Raji (cell line): ENCODE results near the gene RNF181.
A peak's percentile ranks its signal among the peaks of the same experiment; 100 is the strongest.

ENCODE experiments used
- POLR2A ChIP-seq: IDR thresholded peaks from 2 replicates; pipeline ENCODE4 v1.6.1; 2011; ENCODE audit warnings: low read depth, low read length, control low read depth; ENCODE audit not compliant: insufficient read depth

The RNF181 gene, protein sequence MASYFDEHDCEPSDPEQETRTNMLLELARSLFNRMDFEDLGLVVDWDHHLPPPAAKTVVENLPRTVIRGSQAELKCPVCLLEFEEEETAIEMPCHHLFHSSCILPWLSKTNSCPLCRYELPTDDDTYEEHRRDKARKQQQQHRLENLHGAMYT

DNA sequence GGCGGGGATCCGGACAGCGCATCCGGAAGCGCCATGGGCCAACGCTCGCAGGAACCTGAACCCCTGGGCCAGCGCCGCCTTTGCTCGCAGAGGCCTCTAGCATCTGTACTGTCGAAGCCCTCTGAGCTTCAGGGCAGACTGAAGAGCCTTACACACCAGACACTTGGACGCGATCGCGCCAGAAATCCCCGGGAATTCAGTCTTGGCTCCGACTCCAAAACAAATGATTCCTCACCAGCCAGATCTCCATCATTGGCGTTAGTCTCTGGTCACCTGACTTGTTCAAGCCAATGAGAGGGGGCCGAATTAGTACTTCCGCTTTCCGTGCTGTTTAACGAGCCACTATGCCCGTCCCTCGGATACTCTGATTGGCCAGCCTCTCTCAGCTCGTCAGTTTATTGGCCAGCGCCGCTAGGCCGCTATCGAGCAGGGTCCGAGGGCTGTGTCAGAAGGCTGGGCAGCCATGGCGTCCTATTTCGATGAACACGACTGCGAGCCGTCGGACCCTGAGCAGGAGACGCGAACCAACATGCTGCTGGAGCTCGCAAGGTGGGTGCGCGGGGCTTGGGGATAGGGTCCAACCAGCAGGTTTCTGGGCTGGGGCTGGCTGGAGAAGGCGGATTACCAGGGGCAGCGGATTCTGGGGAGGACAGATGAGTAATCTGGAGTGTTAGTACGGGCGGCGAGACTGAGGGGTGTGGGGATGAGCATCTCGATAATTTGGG lies at the start of gene RNF181:
Gene RNF181 (plus strand): TSS at position 445 of the 725 bp plus-strand sequence. CDS start 19 bp downstream, at position 464.
- peak; percentile 93 for TF ChIP-seq POLR2A

DNA sequence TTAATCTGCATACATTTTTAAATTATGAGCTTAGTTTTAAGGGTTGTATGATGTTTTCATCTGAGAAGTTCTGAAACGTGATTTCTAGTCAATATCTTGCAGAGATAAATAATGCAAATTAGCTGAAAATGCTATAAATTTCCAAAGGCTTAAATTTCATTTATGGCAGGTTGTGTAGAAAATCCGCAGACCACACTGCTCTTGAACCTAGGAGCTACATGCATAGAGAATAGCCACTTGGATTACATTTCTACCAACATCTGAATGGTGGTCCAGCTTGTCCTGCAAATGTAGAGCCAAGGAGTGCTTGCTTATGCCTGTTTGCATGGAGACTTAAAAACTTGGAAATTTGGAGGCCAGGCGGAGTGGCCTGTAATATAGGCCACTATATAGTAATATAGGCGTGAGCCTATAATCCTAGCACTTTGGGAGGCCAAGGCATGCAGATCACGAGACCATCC lies 49.7 kb upstream of the RNF181 start:
- TF ChIP-seq POLR2A, result peak; percentile 24; the same call in 1 of the 2 replicates

DNA sequence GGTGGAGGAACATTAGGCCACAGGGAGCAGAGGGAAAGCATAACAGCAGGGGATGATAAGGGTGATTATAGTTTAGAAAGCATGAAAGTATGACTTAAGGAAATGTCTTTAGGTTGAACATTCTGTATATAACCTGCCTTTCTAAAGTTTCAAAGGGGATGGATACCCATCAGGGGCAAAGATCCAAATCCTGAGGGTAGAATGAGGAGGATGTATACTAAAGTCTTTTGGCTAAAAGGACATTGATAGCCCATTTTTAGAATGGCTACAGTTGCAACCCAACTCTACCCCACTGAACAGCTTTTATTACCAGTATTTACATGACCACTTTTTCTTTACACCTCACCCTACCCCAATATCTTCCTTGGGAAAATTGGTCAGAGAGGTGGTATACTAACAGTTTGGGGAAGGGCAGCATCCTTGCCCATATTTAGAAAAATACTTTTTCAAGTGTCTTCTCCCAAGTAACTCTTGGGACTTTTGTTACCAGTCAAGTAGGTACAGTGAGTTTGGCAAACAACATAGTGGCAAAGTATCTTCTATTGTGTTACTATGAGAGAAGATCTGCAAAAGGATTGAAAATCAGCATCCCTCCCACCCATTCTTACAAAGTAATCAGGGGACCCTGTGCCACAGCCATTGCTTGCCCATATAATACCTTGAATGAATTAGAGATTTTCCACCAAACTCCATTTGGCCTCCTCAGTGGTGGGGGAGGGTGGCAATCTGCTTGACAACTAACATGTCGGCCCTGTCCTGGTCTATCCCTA lies 48.3 kb upstream of the RNF181 start:
- no peak; the same call in 1 of the 2 replicates for TF ChIP-seq POLR2A

DNA sequence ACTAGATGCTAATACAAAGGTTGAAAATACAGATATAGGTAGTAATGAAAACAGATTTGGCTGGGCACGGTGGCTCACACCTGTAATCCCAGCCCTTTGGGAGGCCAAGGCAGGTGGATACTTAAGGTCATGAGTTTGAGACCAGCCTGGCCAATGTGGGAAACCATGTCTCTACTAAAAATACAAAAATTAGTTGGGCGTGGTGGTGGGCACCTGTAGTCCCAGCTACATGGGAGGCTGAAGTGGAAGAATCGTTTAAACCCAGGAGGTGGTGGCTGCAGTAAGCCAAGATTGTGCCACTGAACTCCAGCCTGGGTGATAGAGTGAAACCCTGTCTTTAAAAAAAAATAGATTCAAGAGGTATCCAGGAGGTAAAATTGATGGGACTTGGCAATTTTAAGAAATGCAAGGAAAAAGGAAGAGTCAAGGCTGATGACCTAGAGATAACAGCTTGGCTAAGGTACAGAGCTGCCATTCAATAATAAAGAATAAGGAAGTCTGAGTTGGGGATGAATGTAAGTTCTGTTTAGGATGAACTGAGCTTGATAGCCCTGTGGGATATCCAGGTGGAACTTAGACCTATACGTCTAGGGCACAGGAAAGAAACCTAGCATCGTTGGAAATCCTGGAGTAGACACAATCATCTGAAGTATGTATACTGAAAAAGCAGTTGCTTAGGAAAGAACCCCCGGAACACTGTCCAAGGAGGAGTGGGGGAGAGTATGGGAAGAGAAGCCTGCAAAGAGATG lies 47.5 kb upstream of the RNF181 start:
- TF ChIP-seq POLR2A, result no peak

DNA sequence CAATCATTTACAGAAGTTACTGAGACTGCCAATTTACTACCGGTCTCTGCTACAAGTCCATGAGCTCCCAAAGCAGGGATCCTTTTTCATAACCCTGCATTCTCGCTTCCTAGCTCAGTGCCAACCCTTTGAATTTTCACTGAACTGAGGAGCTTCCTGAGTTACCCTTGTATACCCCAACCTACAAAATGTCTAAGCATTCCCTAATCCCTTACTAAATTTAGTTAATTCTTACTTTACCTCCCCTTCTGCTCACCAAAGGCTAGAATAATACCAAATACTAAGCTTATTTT lies 47.0 kb upstream of the RNF181 start:
- no peak for TF ChIP-seq POLR2A

DNA sequence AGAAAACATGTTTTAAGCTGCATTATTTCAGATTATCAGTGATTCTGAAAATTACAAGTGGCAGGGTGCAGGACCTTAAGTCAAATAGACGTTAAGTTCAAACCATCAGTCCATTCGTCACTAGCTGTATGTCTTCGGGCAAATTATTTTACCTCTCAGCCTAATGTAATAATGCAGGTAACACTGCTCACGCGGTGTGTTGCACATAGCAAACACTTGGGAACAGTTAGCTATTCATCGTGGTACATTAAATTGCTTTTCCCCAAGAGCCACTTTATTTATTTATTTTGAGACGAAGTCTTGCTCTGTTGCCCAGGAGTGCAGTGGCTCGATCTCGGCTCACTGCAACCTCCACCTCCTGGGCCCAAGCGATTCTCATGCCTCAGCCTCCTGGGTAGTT lies 46.5 kb upstream of the RNF181 start:
- TF ChIP-seq POLR2A, result no peak

DNA sequence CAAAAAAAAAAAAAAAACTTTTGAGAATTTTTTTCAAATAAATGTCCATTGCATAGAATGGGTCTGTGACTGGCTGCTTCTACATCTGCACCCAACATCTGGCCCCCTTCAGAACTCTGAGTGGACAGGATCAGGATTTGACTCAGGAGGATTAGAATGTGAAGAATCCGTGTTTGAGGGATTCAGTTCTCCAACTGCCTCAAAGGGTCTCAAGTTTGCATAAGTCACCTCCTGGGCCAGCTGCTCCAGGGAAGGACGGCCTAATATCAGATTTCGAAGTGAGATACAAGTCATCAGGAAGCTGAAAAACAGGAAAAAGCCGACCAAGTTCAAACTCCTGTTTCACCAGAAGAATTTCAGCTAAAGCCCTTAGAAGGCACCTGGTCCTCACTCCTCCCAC lies 45.7 kb upstream of the RNF181 start:
- no peak for TF ChIP-seq POLR2A

DNA sequence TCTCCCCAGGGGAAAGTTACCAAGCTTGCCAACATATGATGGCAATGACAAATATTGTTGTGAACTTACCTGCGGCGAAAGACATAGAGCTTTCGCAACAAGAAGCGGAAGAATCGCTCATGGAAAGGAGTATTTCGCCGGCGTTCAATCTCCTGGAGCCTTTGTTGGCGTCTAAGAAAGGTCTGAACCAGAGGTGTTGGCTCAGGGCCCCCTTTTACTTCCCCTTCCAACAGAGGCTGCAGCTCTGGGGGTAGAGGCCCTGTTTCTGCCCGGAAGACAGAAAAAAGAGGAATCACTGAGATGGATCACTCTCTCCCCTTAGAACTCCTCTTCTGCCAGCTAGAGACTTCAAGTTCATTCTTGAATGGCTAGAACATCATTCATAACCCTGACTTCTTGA lies 45.1 kb upstream of the RNF181 start:
- no peak for TF ChIP-seq POLR2A

DNA sequence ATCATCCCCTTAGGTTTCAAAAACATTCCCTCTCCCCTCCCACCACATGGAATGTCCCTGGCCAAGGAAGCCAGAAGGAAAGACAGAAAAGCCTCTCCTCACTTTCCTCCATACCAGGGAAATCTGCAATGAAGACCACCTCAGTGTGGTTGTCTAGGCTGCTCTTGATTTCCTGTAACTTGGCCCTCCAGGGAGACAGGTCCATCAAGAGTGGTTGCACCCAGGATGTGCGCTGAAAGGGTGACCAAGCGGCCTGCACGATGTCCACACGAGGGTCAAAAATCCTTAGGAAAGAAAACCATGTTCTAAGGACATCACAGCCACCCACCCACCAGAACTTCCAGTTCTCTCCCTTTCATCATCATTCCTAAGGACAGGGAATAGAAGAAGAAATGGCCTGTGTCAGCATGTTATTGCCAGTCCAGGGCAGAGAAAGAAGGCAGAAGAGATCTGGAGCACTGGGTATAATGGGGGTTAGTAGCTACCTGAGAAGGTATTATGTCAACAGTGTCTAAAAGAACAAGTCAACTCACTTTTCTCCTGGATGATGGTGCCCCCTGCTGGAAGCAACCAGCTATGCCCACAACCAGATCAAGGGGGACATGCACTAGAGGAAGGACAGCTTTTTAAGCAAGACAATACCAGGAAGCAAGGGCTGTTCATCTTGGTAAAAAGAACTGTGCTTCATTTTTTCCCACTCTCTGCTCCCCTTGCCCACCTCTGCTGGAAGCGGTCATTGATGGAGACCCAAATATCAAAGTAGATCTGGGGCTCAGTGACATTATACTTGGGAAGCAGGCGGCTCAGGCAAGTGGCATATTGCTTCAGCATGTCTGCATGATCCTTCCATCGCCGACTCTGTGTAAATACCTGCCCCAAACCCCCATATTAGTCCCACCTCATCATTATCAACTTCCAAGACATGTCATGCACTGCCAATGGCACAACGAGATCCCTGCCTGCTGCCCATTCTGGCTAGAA lies 43.6 kb upstream of the RNF181 start:
- TF ChIP-seq POLR2A, result no peak

DNA sequence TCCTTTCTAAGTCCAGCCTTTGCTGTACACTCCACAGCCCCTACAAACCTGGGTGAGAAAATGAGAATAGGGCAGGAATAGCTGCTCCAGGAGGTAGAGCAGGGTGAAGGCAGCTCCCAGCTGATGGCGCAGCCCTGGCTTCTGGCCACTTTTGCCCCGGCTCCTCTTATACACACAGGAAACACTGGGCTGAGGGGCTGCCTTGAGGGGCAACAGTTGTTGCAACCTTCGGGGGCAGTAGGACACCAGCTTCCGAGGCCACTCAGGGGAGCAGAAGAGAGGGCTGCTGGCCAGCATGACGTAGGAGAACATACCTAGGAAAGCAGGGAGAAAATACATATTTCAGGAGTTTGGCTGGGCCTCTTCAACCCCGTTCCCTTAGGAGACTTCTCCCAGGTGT lies 42.4 kb upstream of the RNF181 start:
- TF ChIP-seq POLR2A, result no peak

DNA sequence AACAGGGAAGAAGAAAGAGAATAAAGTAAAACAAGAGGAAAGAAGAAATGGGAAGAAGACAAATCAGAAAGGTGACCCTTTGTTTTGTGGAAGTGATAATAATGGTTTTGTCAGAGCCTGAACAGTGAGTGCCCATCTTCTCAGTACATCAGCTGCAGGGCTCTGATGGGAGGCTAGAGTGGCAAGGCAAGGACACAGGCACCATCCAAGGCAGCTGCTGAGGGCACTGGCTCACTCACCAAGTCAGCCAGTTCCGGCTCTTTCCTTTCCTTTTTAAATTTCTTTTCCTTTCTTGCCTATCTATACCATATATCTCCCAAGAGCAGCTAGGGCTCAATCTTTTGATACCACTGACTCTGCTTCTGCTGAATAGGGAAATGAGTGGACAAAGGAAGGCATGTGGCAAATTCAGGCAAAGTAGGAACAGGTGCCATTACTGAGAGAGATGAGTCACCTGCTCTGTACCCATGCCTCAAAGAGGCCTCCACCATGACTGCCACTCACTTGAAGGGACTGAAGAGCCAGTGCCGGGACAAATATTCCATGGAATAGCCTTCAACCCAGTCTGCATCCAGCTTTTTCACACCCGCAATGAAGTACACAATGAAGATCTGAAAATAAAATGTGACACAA lies 40.4 kb upstream of the RNF181 start:
- TF ChIP-seq POLR2A, result no peak

DNA sequence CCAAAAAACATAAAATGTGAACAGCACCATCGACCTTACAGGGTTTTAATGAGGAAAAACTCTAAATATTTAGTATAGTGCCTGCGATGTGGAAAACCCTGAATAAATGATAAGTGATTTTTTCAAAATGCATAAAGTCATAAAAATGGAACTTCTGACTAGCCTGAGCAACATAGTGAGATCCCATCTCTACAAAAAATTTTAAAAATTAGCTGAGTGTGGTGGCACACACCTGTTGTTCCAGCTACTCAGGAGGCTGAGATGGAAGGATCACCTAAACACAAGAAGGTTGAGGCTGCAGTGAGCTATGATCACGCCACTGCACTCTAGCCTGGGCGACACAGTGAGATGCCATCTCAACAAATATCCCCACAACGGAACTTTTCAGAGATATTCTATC lies 38.4 kb upstream of the RNF181 start:
- no peak for TF ChIP-seq POLR2A

DNA sequence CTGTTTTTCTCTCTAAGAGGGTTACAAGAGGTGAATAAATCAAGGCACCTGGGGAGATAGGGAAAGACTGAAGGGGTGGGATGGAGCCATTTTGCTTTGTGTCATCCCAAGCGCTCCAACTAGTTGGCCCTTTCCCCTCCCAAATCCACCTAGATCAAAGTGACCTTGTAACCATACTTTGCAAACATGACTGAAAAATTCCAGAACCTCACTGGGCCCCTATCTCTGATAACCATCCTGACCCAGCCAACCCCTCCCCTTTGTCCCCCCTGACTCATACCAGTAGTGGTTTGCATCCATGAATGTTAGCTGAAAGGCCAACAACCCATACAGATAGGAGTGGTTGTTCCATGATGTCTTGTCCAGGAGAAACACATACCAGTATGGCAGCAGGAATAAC lies 37.4 kb upstream of the RNF181 start:
- no peak for TF ChIP-seq POLR2A

DNA sequence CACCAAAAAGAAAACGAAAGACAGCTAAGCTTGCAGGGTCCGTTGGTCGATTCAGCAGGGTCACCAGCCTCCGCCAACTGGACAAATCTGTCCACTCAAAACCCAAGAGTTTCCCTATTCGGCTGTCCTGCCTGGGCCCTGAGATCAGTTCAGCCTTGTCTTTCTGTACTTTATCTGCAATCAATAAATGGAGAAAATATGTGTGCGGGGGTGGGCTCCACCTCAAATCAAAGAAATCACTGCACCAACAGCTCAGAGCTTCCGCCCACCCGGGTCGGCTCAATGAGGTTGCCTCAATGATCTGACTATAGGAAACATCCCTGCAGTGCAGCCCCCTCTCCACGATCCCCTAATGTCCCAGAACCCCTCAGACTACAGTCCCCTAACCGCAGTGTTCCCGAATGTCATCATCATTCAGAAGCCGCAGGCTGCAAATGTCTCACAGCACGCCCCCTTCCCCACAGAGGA lies 34.7 kb upstream of the RNF181 start:
- TF ChIP-seq POLR2A, result no peak
